GM21576 (cell line): ENCODE results near the gene SRRM2.

Experiments used
- ATAC-seq: cut with Tn5 transposase; IDR thresholded peaks from one replicate; pipeline ENCODE4 v1.9.1; 2021; ENCODE audit warnings: mild to moderate bottlenecking, moderate library complexity; ENCODE audit not compliant: unreplicated experiment

Gene SRRM2

GRCh38 chr16:2761472-2761871, 9.0 kb downstream of the SRRM2 start:
- ATAC-seq = no peak

GRCh38 chr16:2761886-2762583, 9.6 kb downstream of the SRRM2 start:
- ATAC-seq = no peak

- no peak for ATAC-seq
Observed at GRCh38 chr16:2762711-2763110, 10.3 kb downstream of the SRRM2 start.

GRCh38 chr16:2763173-2763572, 10.7 kb downstream of the SRRM2 start:
- ATAC-seq = no peak

GRCh38 chr16:2764718-2765117, 12.3 kb downstream of the SRRM2 start:
- no peak for ATAC-seq

- no peak for ATAC-seq
Observed at GRCh38 chr16:2765462-2766404, 13.3 kb downstream of the SRRM2 start.

- no peak for ATAC-seq
Observed at GRCh38 chr16:2766430-2767139, 14.1 kb downstream of the SRRM2 start.

GRCh38 chr16:2767140-2767731, 14.8 kb downstream of the SRRM2 start:
- ATAC-seq = no peak

GRCh38 chr16:2767891-2768290, 15.5 kb downstream of the SRRM2 start:
- no peak for ATAC-seq

GRCh38 chr16:2768403-2769089, 16.1 kb downstream of the SRRM2 start:
- no peak for ATAC-seq

GRCh38 chr16:2769100-2769529, 16.7 kb downstream of the SRRM2 start:
- no peak for ATAC-seq

- no peak for ATAC-seq
Observed at GRCh38 chr16:2769675-2770056, 17.2 kb downstream of the SRRM2 start.

- ATAC-seq = no peak
Observed at GRCh38 chr16:2770057-2770951, 17.9 kb downstream of the SRRM2 start.

GRCh38 chr16:2771496-2772402, 19.3 kb downstream of the SRRM2 start:
- no peak for ATAC-seq

- ATAC-seq = no peak
Observed at GRCh38 chr16:2773188-2773968, 20.9 kb downstream of the SRRM2 start.

- no peak for ATAC-seq
Observed at GRCh38 chr16:2774161-2774891, 21.9 kb downstream of the SRRM2 start.

- ATAC-seq = no peak
Observed at GRCh38 chr16:2775131-2775716, 22.8 kb downstream of the SRRM2 start.
